Activated gamma-delta T cell (primary cell): Measurements from ENCODE around the gene PCGF5.
A peak's percentile ranks its signal among the peaks of the same experiment; 100 is the strongest.
"Not testable (repeated sequence)": the region's sequence is repeated elsewhere in the genome, so short reads cannot be mapped to it uniquely, and the experiment has no call there.

Experiments used
- DNase-seq: peaks from one replicate; lab custom pipeline; 2025; lab: John Stamatoyannopoulos, UW
- total RNA-seq, 2 donors: gene quantifications; one replicate each; lab custom pipeline; 2026; lab: John Stamatoyannopoulos, UW

The PCGF5 gene
- total RNA-seq = 142 to 151 reads per million in 2 donors

- DNase-seq = peak; percentile 88
Observed at GRCh38 chr10:91220194-91220953, at the start of gene PCGF5. PCGF5 (plus strand) TSS chr10:91220663; CDS start chr10:91222872, 2,209 bp downstream.

GRCh38 chr10:91171485-91171884 lies 49.0 kb upstream of the PCGF5 start:
- DNase-seq = no peak

DNA sequence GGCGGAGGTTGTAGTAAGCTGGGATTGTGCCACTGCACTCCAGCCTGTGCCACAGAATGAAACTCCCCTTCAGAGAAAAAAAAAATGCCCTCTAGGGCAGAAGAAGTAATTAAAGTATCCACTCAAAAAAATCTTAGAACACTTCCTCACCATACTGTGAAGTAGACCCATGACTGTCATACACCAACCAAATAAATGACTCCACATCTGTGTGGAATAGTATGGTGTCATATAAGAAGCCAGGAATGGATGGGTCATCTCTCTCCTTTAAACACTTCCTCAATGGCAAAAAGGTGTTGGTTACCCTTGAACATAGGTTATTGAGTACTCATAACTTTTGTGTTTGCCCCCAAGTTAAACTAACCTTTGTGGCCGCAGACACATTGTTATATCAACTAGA lies 48.1 kb upstream of the PCGF5 start:
- no peak for DNase-seq

- DNase-seq = no peak
Observed at GRCh38 chr10:91185239-91185875, 35.1 kb upstream of the PCGF5 start.

DNA sequence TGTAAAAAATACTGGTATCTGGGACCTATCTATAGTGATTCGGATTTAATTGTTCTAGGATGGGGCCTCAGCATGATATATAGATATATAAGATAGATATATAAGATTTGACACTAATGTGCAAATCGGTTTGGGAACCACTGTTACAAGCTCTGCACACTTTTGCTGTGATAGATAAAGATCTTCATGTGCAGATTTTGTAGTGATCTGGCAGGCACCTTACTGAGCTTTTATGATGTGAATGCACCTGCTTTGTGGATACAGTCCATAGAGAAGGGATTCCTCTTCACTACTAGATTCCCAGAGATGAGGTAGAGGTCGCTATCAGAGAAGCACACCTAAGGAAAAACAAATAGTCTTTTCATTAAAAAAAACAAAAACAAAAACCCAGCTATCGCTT lies 33.3 kb upstream of the PCGF5 start:
- no peak for DNase-seq

- not testable (repeated sequence) for DNase-seq
Observed at GRCh38 chr10:91188010-91188409, 32.5 kb upstream of the PCGF5 start.

DNA sequence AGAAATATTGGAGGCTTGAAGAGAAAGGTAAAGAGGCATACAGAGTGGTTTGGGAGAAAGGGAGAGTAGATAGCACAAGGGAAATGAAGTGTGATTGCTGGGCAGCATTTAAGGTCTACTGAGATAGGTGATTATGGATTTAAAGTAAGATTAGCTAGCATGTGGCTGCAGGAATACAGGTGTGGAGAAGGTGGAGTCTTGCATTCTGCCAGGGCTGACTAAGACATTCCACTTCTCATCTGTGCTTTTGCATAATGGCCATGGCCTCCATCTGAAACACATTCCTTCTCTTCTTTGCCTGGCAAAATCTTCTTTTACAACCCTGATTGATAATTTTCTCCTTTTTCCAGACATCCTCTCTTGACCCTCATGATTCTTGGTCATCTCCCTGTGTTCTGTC lies 31.6 kb upstream of the PCGF5 start:
- DNase-seq = no peak

GRCh38 chr10:91190388-91190870 lies 30.0 kb upstream of the PCGF5 start:
- no peak for DNase-seq

GRCh38 chr10:91190876-91191583 lies 29.4 kb upstream of the PCGF5 start:
- no peak for DNase-seq

DNA sequence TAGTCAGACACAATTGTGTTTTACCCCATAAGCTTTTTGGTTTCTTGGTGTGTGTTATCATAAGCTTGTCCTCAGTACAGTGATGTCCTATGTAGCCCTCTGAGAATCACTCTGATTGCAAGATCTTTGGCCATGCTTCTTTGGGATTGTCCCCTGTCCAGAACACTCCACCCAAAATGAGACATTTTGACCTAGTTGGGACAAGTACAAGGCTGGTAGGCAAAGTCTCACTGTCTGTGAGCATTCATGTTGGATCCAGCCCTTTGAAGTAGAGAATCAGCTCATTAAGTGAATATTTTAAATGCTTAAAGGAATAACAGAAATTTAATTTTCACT lies 28.9 kb upstream of the PCGF5 start:
- no peak for DNase-seq

DNA sequence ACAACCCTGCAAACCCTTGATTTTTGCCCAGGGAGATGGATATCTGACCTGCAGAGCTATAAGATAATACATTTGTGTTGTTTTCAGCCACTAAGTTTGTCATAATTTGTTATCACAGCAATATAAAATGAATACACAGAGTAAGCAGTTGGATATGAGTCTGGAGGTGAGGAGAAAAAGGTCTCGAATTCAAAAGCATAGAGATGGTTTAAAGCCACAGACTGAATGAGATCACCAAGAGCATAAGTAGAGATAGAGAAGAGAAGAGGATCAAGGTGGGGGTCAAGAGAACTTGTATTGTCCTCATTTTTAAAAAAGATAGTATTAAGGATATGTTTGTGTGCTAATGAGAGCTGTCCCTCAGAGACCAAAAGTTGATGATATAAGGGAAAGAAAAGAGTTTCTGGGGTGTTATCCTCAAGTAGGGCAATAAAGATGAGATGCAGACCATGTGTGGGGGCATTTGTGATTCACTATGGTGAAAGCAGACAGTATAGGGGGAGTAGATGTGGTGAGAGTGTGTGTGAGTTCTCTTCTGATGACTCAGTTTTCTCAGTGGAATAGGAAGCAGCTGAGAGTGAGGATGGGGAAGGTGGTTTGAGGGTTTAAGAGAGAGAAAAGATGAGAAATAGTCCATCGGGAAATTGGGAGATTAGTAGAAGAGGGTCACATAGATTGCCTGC lies 25.8 kb upstream of the PCGF5 start:
- no peak for DNase-seq

DNA sequence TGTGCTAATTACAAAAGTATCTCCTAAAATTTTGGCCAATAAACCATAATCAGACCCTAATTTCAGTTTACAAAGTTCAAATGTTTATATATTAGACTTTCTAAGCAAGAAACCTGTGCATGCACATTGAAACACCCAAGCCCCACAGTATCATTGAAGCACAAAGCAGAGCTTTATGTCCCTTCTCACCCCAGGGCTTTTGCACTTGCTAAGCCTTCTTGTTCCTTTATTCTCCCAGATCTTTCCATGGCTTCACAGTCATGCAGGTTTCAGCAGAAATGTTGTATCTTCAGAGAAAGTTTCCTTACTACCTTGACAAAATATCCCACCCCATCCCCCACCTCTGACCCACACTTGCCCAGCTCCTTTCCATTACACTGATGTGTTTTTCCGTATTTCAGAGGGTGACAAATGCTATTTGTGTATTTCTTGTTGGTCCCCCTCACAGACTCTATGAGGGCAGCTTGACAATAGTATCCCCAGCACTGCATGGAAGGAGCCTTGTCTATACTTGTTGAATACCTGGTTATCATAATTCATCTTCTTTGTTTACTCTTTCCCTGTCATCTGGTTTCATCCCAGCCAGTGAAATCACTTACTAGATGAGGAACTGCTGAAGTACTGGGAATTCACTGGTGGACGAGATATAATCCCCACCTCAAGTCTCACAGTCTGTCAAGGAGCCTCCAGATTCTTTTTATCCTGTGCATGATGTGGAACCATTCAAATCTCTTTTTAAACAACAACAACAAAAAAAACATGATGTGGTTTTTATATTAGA lies 24.0 kb upstream of the PCGF5 start:
- DNase-seq = no peak

DNA sequence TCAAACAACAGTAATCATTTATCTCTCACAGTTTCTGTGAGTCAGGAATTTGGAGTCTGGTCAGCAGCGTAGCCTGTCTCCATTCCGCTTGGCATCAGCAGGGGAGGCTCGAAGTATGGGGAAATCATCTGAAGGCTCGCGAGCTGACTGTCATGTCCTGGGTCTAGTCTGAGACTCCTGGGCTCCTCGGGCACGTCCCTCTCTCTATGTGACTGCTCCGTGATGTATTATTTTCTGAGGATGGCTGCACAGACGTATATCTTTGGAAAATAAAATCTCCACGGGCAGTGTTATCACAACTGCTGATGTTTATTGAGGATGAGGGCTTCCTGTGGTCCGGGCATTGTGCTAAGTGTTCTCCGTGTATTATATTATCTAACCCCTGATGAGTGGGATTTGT lies 23.3 kb upstream of the PCGF5 start:
- DNase-seq = no peak

DNA sequence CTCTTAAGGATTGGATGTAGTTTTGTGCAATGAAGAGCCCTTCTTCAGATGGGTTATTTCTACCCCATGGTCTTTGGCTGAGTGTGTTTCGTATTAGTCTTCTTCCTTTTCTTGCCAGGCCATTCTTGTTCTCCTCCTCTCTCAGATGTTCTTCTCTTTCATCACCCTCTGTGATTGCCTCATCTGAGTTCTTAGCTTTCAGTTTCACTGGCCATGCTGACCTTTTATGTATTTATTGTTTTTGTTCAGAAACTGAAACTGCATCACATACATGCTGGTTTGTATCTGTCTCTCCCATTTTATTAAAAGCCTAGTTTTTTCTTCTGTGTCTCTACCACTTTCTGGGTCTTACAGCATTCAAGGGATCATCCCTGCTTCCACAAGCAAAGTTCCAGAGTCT lies 21.7 kb upstream of the PCGF5 start:
- DNase-seq = no peak

- no peak for DNase-seq
Observed at GRCh38 chr10:91200314-91201212, 19.9 kb upstream of the PCGF5 start.

DNA sequence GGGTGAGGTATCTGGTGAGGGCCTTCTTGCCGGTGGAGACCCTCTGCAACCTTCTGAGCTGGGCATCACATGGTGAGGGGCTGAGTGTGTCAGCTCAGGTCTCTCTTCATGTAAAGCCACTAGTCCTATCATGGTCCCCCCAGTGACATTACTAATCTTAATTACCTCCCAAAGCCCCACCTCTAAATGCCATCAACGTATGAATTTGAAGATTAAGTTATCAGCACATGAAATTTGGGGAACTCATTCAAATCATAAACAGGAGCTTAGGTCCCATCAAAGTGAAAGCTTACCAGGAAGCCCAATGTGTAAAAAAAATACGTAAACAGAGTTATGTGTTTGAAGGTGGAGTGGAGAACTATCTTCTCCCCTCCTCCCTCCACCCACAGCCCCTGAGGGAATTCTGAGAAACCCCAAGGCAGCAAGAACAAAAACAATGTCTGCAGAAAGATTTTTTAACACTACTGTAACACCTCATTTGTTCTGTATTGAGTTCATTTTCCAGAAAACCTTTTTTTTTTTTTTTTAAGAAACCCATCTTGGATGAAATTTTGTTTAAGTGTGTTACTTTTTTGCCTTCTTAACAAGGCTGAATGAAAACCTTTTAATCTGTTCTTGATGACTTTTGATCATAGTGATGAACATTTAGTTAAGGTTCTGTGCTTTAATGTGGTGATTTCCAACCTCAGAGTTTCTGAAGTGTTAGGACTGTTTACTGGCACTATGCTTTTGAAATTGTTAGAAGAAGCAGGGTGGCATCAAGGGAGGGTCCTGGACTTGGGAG lies 19.1 kb upstream of the PCGF5 start:
- DNase-seq = no peak

GRCh38 chr10:91206427-91206826 lies 14.0 kb upstream of the PCGF5 start:
- DNase-seq = no peak

DNA sequence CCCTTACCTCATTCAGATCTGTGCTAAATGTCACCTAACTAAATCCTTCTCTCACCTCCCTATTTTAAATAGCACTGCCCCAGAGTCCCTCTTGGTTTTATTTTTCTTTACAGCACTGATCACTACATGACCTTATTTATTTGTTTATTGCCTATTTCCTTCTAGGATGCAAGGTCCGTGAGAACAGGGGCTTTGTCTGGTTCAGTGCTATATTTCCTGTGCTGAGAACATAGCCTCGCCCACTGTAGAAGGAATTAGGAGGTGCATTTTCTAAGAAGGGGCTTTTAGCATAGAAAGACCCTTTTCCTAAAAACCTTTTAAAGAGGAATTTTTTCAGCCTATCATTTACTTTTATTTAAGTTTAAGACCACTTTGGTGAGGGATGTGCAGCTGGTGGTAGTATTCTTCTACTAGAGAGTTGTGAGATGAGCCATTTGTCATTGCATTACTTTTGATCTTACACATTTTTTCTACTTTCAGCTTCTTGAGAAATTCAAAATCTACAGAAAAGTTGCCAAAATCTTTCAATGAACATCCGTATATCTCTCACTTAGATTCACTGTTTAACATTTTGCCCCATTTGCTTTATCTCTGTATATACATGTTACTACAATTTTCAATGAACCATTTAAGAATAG lies 13.5 kb upstream of the PCGF5 start:
- DNase-seq = no peak

- DNase-seq = no peak
Observed at GRCh38 chr10:91208642-91209041, 11.8 kb upstream of the PCGF5 start.
